NCI-H1436 treated with DMSO at 0.1 percent for 48 hours (cell line): Measurements from ENCODE around the gene ROBO1.
"Not testable (repeated sequence)": the region's sequence is repeated elsewhere in the genome, so short reads cannot be mapped to it uniquely, and the experiment has no call there.

Experiments
- DNase-seq: peaks from one replicate; lab custom pipeline; 2025; lab: John Stamatoyannopoulos, UW

The ROBO1 gene

GRCh38 chr3:78689378-78689777, 1078.4 kb downstream of the ROBO1 start:
- no peak for DNase-seq

DNA sequence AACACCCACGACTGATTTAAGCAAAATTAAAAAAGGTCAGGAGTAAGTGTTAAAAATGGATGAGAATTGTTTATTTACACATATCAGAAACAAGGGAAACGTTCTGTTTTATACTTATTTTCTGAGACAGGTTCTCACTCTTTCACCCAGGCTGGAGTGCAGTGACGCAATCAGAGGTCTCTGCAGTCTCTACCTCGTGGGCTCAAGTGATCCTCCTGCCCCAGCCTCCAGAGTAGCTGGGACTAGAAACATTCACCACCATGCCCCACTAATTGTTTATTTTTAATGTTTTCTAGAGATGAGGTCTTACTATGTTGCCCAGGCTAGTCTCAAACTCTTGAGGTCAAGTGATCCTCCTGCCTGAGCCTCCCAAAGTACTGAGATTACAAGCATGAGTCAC, 1080.3 kb downstream of the ROBO1 start:
- no peak for DNase-seq

GRCh38 chr3:78683284-78683683, 1084.5 kb downstream of the ROBO1 start:
- no peak for DNase-seq

GRCh38 chr3:78675119-78675805, 1092.5 kb downstream of the ROBO1 start:
- not testable (repeated sequence) for DNase-seq

DNA sequence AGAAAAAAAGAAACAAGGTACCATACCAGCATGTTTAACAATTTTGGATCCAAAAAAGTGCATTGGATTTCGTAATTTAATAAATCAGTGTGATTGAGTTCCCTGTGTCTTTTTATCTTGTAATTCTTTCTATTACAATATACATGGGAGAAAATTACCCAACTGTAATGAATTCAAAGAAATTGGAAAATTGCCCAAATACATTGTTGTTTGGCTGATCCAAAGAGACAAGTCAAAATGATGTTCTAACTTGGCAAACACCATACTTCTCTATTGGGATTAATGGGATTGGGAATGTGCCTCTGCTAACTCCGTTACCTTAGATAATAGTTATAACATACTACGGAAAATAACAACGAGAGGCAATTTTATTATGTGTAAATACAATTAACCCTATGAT, 1097.1 kb downstream of the ROBO1 start:
- no peak for DNase-seq

DNA sequence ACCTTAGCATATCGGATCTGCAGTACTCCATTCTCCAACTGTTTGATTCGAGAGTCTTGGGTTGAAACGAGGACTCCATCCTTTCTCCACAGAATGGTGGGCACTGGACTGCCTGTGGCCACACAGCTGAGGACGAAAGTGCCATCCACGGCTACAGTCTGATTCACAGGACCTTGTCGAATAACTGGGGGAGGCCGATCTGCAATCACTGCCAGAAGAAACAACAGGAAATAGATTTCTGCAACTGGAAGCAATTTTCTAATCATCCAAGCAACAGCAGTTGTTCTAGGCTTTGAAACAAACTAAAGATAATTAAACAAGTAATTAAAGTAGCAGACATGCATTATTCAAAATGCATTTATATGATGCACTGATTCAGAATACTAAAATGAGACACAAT, 1097.7 kb downstream of the ROBO1 start:
- DNase-seq = no peak

DNA sequence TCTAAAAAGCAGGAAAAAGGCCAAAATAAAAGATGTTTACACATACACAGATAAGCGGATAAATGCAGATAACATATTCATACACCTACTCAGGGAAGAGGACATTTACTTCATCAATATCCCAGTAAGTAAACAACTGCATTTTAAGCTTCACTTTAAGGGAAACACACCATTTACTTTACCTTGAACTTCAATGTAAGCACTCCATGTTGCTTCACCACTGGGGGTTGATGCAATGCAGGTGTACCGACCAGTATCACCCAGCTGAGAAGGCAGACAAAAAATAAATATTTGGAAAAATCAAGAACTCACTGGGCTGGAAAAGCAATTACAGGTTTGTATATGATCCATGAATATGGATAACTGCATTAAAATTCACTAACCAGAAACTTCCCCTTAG, 1099.5 kb downstream of the ROBO1 start:
- no peak for DNase-seq

- no peak for DNase-seq
Measured at GRCh38 chr3:78666470-78666800, 1101.4 kb downstream of the ROBO1 start.

- no peak for DNase-seq
Measured at GRCh38 chr3:78665776-78666469, 1101.9 kb downstream of the ROBO1 start.

GRCh38 chr3:78665101-78665500, 1102.7 kb downstream of the ROBO1 start:
- DNase-seq = no peak

DNA sequence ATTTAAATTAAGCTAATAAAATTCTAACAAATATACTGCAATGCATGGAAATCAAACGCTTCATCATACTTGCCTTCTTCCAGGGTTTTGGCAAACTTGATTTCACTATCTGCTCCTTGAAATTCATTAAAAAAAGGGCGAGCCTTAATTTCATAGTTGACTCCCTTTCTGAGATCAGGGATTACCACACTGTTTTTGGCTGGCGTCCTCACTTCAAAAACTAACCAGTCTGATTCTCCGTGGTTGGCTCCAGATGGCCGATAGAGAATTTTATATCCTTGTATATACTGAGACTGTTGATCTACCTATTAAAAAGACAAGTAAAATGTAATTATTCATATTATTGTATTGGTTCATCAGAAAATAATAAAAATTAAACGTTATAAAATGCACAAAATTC, 1106.8 kb downstream of the ROBO1 start:
- no peak for DNase-seq

DNA sequence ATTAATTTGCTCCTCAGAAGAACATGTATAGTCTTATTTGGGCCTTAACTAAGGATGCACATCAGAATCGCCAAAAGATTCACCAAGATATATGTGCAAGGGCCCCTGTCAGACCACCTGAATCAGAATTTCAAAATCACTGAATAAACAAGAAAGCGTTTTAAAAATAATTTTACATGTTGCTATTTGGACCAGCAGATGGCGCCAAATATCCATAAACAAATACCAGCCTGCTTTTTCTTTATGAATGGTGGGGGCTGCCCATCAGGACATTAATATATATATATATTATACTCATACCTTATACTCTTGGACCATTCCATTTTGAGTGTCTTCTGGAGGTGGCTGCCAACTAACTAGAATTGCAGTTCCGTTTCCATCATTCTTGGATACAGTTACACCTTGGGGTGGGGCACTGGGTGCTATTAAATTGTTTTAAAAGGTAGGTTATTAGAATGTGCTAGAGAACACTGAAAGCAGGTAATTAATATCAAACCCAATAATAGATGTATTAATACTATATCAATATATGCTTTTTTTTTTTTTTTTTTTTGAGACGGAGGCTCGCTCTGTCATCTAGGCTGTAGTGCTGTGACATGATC, 1108.3 kb downstream of the ROBO1 start:
- no peak for DNase-seq

- no peak for DNase-seq
Measured at GRCh38 chr3:78647726-78648125, 1120.1 kb downstream of the ROBO1 start.

GRCh38 chr3:78645628-78646310, 1122.0 kb downstream of the ROBO1 start:
- DNase-seq = no peak

GRCh38 chr3:78644847-78645246, 1123.0 kb downstream of the ROBO1 start:
- no peak for DNase-seq

GRCh38 chr3:78642226-78643035, 1125.4 kb downstream of the ROBO1 start:
- no peak for DNase-seq

GRCh38 chr3:78641703-78642102, 1126.1 kb downstream of the ROBO1 start:
- DNase-seq = no peak

DNA sequence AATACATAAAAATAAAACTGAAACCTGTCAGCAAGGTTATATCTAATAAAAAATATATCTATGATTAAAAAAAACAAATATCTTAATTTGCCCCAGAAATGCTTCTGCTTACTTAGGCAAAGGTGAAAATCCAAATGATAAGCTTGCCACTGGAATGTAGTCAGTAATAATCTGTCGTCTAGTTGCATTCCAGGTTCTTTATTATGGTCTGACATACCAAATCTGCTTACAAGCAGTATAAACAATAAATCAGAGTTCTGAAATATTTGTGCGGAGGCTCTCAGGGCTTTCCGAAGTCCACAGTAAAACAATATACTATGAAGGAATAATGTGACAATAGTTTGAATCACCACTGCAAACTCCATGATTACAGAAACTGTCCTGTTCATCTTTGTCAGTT, 1133.5 kb downstream of the ROBO1 start:
- no peak for DNase-seq

- no peak for DNase-seq
Measured at GRCh38 chr3:78633626-78634025, 1134.2 kb downstream of the ROBO1 start.

- DNase-seq = no peak
Measured at GRCh38 chr3:78632925-78633553, 1134.8 kb downstream of the ROBO1 start.

DNA sequence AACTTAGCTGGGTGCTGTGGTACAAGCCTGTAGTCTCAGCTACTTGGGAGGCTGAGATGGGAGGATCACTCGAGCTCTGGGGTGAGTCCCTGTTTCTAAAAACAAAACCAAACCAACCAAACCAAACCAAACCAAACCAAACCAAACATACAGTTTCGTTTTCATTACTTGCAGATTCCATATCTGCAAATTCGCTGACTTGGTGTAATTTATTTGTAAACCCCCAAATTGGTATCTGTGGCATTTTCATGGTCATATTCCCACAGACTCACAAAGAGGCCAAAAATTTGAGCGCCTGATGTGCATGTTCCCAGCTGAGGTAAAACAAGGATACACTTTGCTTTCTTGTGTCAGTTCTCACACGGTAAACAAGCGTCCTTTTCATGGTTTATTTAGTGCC, 1138.3 kb downstream of the ROBO1 start:
- no peak for DNase-seq
